ENCODE measurements around the gene MFSD6. TPM values are rescaled to one million over a fixed set of nuclear protein-coding genes. Genes with fewer than 3 reads are reported as not detected.

MFSD6 gene
- total and polyA plus RNA-seq, 2 experiments from 2014 or later = 0.62 to 1.5 TPM

DNA sequence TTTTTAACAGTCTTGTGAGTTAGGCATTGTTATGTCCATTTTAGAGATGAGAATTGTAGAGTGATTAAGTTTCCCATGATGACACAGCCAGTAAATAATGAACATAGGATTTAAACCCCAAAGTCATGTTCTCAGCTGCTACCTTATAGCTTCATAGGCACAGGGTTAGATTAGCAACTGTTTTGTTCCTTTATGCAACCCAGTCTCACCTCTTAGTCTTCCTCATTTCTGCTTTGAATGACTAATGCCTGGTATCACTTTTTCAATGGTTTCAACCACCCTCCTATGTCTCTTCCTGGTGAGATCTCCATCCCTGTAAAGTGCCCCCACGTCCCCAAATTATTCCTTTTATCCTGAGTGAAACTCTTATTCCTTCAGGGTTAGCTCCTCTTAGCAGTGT lies 44.3 kb downstream of the MFSD6 start:
- no peak overlapping the region for H3K4me3 ChIP-seq
- no peaks in the 10 kb centered on the region for H3K27me3 ChIP-seq
- no peaks in the 10 kb centered on the region for H3K4me1 ChIP-seq (ENCODE audit: low read depth)
- TF ChIP-seq, protein P1, sequence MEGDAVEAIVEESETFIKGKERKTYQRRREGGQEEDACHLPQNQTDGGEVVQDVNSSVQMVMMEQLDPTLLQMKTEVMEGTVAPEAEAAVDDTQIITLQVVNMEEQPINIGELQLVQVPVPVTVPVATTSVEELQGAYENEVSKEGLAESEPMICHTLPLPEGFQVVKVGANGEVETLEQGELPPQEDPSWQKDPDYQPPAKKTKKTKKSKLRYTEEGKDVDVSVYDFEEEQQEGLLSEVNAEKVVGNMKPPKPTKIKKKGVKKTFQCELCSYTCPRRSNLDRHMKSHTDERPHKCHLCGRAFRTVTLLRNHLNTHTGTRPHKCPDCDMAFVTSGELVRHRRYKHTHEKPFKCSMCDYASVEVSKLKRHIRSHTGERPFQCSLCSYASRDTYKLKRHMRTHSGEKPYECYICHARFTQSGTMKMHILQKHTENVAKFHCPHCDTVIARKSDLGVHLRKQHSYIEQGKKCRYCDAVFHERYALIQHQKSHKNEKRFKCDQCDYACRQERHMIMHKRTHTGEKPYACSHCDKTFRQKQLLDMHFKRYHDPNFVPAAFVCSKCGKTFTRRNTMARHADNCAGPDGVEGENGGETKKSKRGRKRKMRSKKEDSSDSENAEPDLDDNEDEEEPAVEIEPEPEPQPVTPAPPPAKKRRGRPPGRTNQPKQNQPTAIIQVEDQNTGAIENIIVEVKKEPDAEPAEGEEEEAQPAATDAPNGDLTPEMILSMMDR (IDR thresholded peaks at IDR 0.05; ENCODE audit: low read depth, low read length) = no peak
- no peak for DNase-seq (ENCODE audit: low read depth in 1 of 2, low spot score in 1 of 2)
- no peak overlapping the region for H3K27ac ChIP-seq
- no peaks in the 10 kb centered on the region for H3K9me3 ChIP-seq (ENCODE audit: low read depth)
- no peaks in the 10 kb centered on the region for H3K36me3 ChIP-seq

DNA sequence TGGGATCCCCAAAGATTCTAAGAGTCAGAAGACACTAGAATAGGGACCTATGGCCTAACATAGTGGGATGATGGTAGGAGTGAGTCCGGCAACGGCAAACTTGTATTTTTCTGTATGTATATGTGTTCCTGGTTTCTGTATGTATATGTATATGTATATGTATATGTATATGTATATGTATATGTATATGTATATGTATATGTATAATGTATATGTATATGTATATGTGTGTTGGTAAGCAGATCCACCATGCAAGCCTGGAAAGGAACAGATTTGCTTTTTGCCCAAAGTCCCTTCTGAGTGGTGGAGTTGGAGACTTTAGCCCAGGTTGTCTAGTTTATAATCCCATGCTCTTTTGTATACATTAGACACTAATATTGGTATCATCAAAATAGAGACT lies 46.6 kb downstream of the MFSD6 start:
- TF ChIP-seq, protein P1 (IDR thresholded peaks at IDR 0.05; ENCODE audit: low read depth, low read length) = no peak
- Histone ChIP-seq H3K4me1 (ENCODE audit: low read depth) (no peaks in the 10 kb centered on the region), H3K36me3 (no peaks in the 10 kb centered on the region), H3K27ac (no peak overlapping the region), H3K9me3 (ENCODE audit: low read depth) (no peaks in the 10 kb centered on the region), H3K4me3 (no peak overlapping the region), H3K27me3 (no peaks in the 10 kb centered on the region)
- DNase-seq (ENCODE audit: low read depth in 1 of 2, low spot score in 1 of 2) = no peak

DNA sequence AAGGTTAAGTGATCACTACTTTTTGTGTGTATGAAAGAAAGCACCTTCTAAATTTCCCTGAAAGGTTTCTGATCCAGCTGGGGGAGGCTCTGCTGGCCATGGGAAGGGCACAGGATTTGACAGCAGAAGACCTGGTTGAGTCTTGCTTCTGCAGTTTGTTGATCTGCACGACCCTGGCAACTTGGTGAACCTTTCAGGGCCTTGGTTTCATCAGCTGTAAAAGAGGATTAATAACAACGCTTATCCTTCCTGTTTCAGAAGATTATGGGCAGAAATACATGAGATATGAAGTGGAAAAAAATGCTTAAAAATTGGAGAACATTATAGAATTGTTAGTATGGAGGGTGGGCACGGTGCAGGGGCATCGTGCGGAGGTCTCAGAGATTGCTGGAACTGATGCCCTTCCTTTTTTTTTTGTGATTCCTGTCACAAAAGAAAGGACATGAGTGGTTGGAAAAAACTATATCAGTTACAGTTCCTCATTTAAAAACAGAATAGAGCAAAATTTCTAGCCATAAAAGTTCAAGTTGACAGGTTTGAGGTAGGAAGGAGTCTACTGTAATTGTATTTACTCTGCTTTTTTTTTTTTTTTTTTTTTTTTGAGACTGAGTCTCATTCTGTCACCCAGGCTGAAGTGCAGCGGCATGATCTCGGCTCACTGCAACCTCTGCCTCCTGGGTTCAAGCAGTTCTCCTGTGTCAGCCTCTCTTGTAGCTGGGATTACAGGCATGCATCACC lies 47.4 kb downstream of the MFSD6 start:
- Histone ChIP-seq H3K36me3 (no peaks in the 10 kb centered on the region), H3K9me3 (ENCODE audit: low read depth) (no peaks in the 10 kb centered on the region), H3K27me3 (no peaks in the 10 kb centered on the region), H3K4me1 (ENCODE audit: low read depth) (no peaks in the 10 kb centered on the region), H3K4me3 (no peak overlapping the region), H3K27ac (no peak overlapping the region)
- TF ChIP-seq, protein P1 (IDR thresholded peaks at IDR 0.05; ENCODE audit: low read depth, low read length) = no peak
- no peak for DNase-seq (ENCODE audit: low read depth in 1 of 2, low spot score in 1 of 2)

DNA sequence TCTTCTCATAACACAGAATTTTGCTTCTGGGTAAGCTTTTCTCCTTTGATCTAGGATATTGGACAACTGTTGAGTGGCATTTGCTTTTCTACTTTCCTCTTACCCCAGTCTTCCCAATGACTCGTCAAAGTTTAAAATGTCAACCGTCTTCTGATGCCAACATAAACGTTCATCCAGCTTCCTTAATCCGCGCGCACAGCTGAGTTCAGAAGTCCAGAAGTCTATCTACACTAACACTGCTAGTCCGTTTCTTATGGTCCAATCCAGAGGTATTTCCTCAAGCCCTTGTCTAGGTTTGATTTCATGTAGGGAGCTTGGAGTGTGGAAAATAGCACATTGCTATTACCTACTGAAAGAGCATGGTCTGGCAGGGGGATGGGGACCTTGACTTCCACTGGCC lies 48.7 kb downstream of the MFSD6 start:
- no peak for DNase-seq (ENCODE audit: low read depth in 1 of 2, low spot score in 1 of 2)
- Histone ChIP-seq H3K9me3 (ENCODE audit: low read depth) (no peaks in the 10 kb centered on the region), H3K4me3 (no peak overlapping the region), H3K4me1 (ENCODE audit: low read depth) (no peaks in the 10 kb centered on the region), H3K27me3 (no peaks in the 10 kb centered on the region), H3K27ac (no peak overlapping the region), H3K36me3 (no peaks in the 10 kb centered on the region)
- TF ChIP-seq, protein P1 (IDR thresholded peaks at IDR 0.05; ENCODE audit: low read depth, low read length) = no peak

DNA sequence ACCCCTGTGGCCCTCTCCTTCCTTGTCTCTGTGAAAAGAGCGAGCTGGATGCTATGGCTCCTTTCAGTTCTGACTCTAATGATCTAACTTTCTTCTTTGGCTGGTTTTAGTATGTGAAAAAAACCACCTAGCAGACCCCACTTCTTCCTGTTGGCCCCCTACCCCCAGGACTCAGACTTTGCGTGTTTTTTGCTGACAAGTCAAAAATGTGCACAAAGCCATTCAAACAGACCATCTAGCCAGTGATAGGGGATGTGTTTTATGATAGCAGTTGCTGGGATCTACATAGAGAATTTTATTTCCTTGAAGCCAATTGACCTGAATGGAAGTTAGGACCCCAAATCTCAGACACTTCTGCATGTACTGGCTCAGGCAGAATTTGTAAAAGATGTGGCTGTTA lies 49.1 kb downstream of the MFSD6 start:
- no peaks in the 10 kb centered on the region for H3K9me3 ChIP-seq (ENCODE audit: low read depth)
- no peak for DNase-seq (ENCODE audit: low read depth in 1 of 2, low spot score in 1 of 2)
- H3K27me3 ChIP-seq = no peaks in the 10 kb centered on the region
- no peak overlapping the region for H3K4me3 ChIP-seq
- no peaks in the 10 kb centered on the region for H3K36me3 ChIP-seq
- no peak overlapping the region for H3K27ac ChIP-seq
- H3K4me1 ChIP-seq (ENCODE audit: low read depth) = no peaks in the 10 kb centered on the region
- TF ChIP-seq, protein P1 (IDR thresholded peaks at IDR 0.05; ENCODE audit: low read depth, low read length) = no peak
